SK-N-SH (cell line): ENCODE results near the gene CST11.

Experiments used
- ELF1 ChIP-seq: IDR thresholded peaks from 2 replicates; pipeline ENCODE4 v1.4.0; 2012
- IRF3 ChIP-seq: fragments of 150-350 bp; IDR thresholded peaks from 2 replicates; pipeline ENCODE4 v1.6.1; 2016; ENCODE audit warnings: mild to moderate bottlenecking, low read depth, low read length
- POLR2AphosphoS5 ChIP-seq: IDR thresholded peaks from 2 replicates; pipeline ENCODE4 v1.6.1; 2012; ENCODE audit warnings: low read depth, low read length
- RFX5 ChIP-seq: IDR thresholded peaks from 2 replicates; pipeline ENCODE4 v1.6.1; 2012; ENCODE audit warnings: mild to moderate bottlenecking, improper control_type of control experiment, low read length
- RXRA ChIP-seq: IDR thresholded peaks from 2 replicates; pipeline ENCODE4 v1.4.0; 2012; ENCODE audit warnings: low read depth, mild to moderate bottlenecking, borderline replicate concordance
- TCF12 ChIP-seq: IDR thresholded peaks from 2 replicates; pipeline ENCODE4 v1.4.0; 2012
- TF ChIP-seq, protein P1 (sequence below): fragments of 200-600 bp; sonication (generic); IDR thresholded peaks from 2 replicates; pipeline ENCODE4 v1.6.1; 2017; ENCODE audit warnings: antibody characterized with exemption, mild to moderate bottlenecking, moderate library complexity
- TF ChIP-seq, protein P2 (sequence below): IDR thresholded peaks from 2 replicates; pipeline ENCODE4 v1.4.0; 2012; ENCODE audit warnings: low read depth

DNA sequence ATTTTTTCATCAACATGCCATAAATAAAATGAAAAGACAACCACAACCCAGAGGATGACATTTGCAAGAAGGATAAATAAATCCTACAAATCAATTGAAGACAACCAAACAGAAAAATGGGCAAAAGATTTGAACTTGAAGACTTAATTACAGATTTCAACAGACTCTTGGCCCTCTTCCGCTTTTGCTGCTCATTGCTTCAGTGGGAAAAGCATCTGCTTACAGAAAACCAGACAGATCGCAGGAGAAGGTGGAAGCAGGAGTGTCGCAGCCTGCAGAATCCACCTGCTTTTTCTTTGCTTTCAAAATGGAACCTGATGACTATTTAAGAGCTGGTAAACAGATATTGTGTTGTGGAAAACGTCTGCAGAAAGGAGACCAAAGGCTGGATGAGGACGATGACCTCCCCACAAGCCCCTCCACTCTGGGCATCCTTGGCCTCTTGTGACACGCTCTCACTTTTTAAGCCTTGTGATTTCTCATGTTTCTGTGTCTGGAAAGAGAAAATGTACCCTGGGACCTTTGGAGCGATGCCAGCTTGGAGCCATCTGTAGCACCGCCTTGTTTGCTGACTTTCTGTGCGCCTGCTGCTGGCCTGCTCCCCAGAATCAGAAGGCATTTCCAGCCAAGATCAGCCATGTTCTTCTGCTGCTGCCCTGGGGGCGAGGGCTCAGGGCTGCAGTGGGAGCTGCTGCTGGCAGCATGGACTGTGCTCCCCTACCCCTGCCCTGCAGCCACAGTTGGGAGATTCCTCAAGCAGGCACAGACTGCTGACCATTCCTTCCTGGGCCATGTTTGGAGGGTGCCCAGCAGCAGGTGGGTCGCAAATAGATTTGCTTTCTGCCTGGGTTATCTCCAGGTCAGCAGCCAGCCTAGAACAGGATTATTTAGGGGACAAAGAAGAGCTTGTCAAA, 16.8 kb downstream of the CST11 start:
- TF ChIP-seq TCF12 (no peak), POLR2AphosphoS5 (no peak), RFX5 (no peak), ELF1 (no peak), IRF3 (no peak), RXRA (no peak)
- TF ChIP-seq, protein P1, sequence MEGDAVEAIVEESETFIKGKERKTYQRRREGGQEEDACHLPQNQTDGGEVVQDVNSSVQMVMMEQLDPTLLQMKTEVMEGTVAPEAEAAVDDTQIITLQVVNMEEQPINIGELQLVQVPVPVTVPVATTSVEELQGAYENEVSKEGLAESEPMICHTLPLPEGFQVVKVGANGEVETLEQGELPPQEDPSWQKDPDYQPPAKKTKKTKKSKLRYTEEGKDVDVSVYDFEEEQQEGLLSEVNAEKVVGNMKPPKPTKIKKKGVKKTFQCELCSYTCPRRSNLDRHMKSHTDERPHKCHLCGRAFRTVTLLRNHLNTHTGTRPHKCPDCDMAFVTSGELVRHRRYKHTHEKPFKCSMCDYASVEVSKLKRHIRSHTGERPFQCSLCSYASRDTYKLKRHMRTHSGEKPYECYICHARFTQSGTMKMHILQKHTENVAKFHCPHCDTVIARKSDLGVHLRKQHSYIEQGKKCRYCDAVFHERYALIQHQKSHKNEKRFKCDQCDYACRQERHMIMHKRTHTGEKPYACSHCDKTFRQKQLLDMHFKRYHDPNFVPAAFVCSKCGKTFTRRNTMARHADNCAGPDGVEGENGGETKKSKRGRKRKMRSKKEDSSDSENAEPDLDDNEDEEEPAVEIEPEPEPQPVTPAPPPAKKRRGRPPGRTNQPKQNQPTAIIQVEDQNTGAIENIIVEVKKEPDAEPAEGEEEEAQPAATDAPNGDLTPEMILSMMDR: no peak
- TF ChIP-seq, protein P2, sequence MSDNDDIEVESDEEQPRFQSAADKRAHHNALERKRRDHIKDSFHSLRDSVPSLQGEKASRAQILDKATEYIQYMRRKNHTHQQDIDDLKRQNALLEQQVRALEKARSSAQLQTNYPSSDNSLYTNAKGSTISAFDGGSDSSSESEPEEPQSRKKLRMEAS: no peak
